ENCODE data around the gene USP26.
"Not testable (repeated sequence)": the region's sequence is repeated elsewhere in the genome, so short reads cannot be mapped to it uniquely, and the experiment has no call there.

The USP26 gene

DNA sequence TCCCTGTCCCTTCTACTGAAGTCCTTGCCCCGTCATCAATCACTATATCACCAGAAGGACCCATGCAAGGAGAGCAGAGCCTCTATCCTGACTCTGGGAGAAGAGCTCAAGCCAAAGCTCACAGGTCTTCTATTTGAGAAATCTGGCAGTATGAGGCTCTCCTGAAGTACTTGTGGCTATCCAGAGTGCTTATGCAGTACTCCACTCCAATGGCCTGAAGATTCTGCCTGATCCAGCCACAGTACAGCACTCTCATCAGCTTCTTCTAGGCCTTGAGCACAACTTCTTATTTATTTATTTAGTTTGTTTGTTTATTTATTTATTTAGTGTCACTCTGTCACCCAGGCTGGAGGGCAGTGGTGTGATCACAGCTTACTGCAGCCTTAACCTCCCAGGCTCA lies 13.0 kb downstream of the USP26 start:
- no peak for TF ChIP-seq CTCF (conservative IDR thresholded peaks at IDR 0.05; ENCODE audit: low read length)
- H3K4me3 ChIP-seq (ENCODE audit: low read length), result no peak overlapping the region
- no peak for DNase-seq (ENCODE audit: low read depth)

DNA sequence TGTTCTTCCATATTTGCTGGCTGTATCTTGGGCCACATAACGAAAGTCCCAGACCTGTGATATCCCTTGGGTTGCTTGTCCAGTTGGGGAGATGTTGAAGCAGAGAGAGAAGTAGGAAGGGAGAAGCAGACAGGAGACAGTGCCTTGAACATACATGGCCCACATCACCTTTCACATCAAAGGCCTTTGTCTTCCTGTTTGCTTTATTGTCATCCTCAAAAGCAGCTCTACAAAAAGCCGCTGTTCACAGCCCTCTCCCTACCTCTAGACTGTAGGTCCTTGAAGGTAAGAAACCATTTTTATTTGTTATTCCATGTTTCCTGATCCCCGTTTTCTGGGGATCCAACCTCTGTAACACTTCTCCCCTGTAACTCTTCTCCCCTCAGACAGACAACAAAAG lies 14.9 kb downstream of the USP26 start:
- no peak for DNase-seq (ENCODE audit: low read depth)
- TF ChIP-seq CTCF (conservative IDR thresholded peaks at IDR 0.05; ENCODE audit: low read length), result no peak

GRCh38 chrX:133077856-133078255 lies 19.1 kb downstream of the USP26 start:
- not testable (repeated sequence) for DNase-seq (ENCODE audit: low read depth)

More for the DNA sequence above, 14.9 kb downstream of the USP26 start:
- H3K4me3 ChIP-seq (ENCODE audit: low read length), result no peak overlapping the region

DNA sequence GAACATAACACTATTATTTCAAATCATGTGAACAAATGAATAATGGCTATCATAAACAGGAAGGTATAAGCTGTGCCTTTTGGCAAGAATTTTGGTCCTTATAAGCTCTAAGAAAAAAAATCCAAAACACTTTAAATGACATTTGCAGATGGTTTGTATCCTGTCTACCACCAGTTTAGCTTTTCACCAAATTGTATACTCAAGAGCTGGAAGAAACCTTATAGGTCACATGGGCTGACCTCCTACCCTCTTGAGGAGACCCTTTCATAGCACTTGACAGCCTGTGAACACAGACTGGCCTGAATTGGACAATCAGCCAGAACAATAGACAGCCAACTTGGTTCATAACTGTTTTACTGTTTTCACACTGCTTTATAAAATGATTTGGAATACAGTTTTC lies 24.3 kb downstream of the USP26 start:
- DNase-seq (ENCODE audit: low read depth), result no peak
- TF ChIP-seq CTCF (conservative IDR thresholded peaks at IDR 0.05; ENCODE audit: low read length), result no peak
- H3K4me3 ChIP-seq (ENCODE audit: low read length), result no peak overlapping the region

More at GRCh38 chrX:133077856-133078255, 19.1 kb downstream of the USP26 start:
- not testable (repeated sequence) for H3K4me3 ChIP-seq (ENCODE audit: low read length)

- DNase-seq (ENCODE audit: low read depth), result no peak
- H3K4me3 ChIP-seq (ENCODE audit: low read length), result no peak overlapping the region
- TF ChIP-seq CTCF (conservative IDR thresholded peaks at IDR 0.05; ENCODE audit: low read length), result no peak
These were observed 28.4 kb downstream of the USP26 start for GRCh38 chrX:133068461-133068860.

DNA sequence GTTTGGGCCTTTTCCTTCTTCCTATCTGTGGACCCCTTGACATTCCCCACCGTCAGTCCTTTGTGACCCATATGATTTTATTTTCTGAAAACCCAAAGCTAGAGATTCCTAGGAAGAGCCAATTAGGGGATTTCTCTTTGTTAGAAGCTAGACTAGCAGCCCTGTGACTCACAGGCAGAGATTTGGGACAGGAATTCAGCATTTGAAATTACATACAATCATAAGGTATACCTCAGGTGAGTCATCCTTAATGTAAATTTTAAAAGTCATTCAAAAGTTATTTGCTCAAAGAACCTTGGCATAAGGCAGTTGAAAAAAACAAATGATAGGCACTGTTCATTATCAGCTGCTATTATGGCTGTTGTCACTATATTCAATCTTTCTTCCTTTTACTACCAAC lies 40.6 kb downstream of the USP26 start:
- no peak overlapping the region for H3K4me3 ChIP-seq (ENCODE audit: low read length)
- TF ChIP-seq CTCF (conservative IDR thresholded peaks at IDR 0.05; ENCODE audit: low read length), result no peak
- no peak for DNase-seq (ENCODE audit: low read depth)

DNA sequence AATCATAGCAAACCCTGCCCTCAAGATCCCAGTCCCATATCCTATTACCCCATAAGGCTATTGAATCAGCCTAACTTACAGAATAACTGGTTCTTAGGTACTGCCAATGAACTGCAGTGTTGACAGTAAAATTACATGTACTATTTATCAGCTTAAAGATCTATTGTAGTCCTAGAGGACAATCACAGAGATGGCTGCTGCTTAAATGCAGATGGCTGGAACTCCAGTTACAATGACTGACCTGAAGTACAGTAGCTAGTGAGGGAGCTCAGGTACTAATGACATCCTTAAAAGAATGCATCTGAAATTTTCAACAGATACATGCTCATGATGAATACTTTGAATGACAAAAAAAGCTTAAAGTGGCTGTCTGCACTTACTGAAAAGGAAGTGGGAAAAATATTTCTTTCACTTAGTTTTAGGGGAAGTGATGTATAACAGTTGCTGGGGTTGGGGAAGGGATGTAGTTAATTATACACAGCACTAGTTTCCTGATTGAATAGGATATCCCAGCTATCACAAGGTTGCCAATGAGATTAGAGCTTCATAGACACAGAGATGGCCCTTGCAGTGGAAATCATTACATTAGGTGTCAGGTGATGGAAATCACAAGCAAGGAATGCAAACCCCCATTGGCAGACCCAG lies 42.0 kb downstream of the USP26 start:
- no peak for TF ChIP-seq CTCF (conservative IDR thresholded peaks at IDR 0.05; ENCODE audit: low read length)
- DNase-seq (ENCODE audit: low read depth), result no peak
- H3K4me3 ChIP-seq (ENCODE audit: low read length), result no peak overlapping the region

All from AG10803 (cell line).